ENCODE data around the gene MROH7. TPM values are rescaled to one million over a fixed set of nuclear protein-coding genes. Genes with fewer than 3 reads are reported as not detected.

MROH7 gene
- total RNA-seq, 1 experiment from 2014 or later: not detected

- DNase-seq (ENCODE audit: low spot score): no peak
Observed at GRCh38 chr1:54738244-54738643, 96.7 kb downstream of the MROH7 start.

GRCh38 chr1:54741531-54741930 lies 99.9 kb downstream of the MROH7 start:
- DNase-seq (ENCODE audit: low spot score): no peak

- no peak for DNase-seq (ENCODE audit: low spot score)
Observed at GRCh38 chr1:54742282-54742681, 100.7 kb downstream of the MROH7 start.

GRCh38 chr1:54743416-54744226 lies 102.0 kb downstream of the MROH7 start:
- DNase-seq (ENCODE audit: low spot score): no peak

- no peak for DNase-seq (ENCODE audit: low spot score)
Observed at GRCh38 chr1:54744696-54745095, 103.1 kb downstream of the MROH7 start.

GRCh38 chr1:54745274-54745673 lies 103.7 kb downstream of the MROH7 start:
- DNase-seq (ENCODE audit: low spot score): no peak

- no peak for DNase-seq (ENCODE audit: low spot score)
Observed at GRCh38 chr1:54745864-54746263, 104.3 kb downstream of the MROH7 start.

GRCh38 chr1:54748094-54748835 lies 106.7 kb downstream of the MROH7 start:
- DNase-seq (ENCODE audit: low spot score): no peak

DNA sequence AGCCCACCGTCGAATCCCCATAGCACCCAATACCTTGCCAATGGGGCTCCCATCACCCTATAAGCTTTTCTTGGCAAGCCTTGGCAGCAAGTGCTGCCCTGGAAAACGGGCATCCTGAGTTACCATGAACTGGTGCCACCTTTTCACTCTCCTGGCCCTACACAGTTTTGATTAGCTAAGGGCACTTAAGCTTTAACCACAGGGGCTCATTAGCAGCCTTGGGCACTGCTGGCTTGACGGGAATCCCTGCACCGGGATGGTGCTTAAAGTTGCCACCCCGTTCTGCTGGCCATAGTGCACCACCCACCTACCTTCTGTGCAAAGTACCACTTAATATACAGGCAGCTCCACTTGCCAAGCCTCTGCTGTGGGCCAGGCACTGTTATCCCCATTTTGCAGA lies 109.0 kb downstream of the MROH7 start:
- DNase-seq (ENCODE audit: low spot score): no peak

DNA sequence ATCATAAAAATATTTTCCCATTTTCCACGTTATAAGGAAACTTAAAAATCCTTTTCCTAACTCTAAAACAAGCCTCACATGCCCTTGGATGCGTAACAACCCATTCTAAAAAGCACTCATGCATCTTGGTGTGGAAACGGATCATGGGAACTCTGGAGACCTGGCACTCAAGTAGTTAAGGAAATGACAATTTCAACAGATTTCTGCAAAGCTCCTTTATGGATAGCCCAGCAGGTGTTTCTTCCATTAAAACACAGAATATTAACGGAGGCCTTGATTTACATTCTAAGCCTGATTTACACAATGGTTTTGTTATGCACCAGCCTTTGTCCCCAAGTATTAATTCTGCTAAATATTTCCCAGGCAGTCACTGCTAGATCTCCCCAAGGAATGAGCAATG lies 109.8 kb downstream of the MROH7 start:
- DNase-seq (ENCODE audit: low spot score): no peak

- DNase-seq (ENCODE audit: low spot score): no peak
Observed at GRCh38 chr1:54754045-54754444, 112.5 kb downstream of the MROH7 start.

DNA sequence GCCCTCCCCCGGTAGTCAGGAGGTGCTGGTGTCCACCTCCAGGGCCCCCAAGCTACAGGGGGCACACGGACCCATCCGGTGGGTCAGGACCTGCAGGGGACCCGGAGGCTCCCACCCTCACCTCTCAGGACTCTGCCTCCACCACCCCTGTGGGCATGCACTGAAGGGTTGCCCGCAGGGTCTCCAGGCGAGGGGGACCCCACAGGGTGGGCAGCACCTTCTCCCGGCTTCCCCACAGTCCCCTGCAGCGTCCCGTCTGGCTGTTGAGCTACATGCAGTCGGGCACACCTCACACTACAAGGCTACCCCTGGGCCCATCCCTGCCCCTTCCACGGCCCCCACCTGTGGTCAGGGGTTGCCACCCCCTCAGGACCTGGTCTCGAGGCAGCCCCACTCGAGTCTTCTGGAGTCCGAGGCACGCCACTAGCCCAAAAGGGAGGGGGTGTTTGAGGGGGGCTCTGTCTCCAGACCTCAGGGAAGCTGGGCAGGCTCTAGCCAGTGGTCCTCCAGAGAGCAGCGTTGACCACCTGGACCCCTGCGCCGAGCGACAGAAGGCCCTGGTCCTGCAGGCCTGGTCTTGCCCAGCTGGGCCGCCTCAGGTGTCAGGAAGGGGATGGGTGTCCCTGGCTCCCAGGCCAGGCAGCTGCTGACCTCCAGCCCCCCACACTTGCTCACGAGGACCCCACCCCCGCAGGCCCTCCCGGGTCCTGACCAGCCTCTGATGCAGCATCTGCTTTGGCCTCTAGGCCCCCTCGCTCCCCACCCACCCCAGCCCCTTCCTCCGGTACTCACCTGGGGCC lies 113.1 kb downstream of the MROH7 start:
- no peak for DNase-seq (ENCODE audit: low spot score)

DNA sequence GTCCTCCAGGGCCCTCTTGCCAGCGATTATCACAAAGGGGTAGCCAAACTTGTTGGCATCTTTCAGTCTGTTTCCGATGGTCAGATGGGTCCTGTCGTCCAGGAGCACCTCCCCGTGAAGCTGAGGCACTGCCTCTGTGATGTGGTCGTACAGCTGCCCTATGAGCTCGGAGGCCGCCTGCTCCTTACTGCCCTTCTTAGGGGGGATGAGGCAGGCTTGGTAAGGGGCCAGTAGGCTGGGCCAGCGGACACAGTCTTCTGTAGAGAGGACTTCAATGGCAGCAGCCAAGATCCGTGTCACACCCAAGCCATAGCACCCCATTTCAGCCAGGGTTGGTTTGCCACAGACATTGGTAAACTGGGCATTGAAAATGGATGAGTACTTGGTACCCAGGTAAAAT lies 116.2 kb downstream of the MROH7 start:
- no peak for DNase-seq (ENCODE audit: low spot score)

DNA sequence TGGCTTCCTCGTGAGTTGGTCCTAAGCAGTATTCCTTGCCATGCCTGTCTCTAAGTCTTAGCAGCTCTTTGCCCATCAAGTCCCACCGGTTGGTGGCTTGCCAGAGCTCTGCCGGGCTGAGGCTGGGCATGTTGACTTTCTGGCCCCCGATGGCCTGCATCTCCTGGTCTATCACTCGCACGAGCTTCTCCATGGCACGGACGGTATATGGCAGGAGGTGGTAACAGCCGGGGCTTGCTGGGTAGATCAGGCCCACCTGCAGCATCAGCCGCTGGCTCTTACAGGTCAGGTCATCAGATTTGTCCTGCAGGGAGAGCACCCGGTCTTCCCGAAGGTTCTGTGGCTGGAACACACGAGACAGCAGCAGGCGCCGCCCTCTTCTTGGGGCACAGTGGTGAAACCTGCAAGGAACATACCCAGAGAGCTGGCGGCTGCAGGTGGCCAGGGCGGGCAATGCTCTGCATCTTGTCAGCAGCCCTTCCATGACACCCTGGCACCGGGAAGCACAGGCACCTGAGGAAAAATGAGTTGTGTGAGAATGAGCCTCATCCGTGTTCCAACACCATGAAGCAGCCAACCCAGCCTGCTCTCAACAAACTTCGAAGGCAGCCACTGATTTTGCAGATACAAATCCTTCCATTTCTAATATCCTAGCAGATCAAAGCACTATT lies 117.2 kb downstream of the MROH7 start:
- no peak for DNase-seq (ENCODE audit: low spot score)

Other genes starting within 250 kb of the MROH7 start
- 14.1 and 19.4 TPM in 2 replicates for gene SSBP3, start 235.4 kb upstream of the MROH7 start, total RNA-seq (2014; rRNA removed; shearing (Covaris generic))
- gene ACOT11, start 93.6 kb upstream of the MROH7 start, total RNA-seq (2014; rRNA removed; shearing (Covaris generic)): 3.0 and 4.7 TPM in 2 replicates
- not detected in 2 replicates for gene FAM151A, start 18.3 kb upstream of the MROH7 start, total RNA-seq (2014; rRNA removed; shearing (Covaris generic))
- gene TTC4, start 74.1 kb downstream of the MROH7 start, total RNA-seq (2014; rRNA removed; shearing (Covaris generic)): 32.3 and 34.7 TPM in 2 replicates
- 4.1 and 6.7 TPM in 2 replicates for gene PARS2, start 122.7 kb downstream of the MROH7 start, total RNA-seq (2014; rRNA removed; shearing (Covaris generic))
- not detected in 2 replicates for gene TTC22, start 159.5 kb downstream of the MROH7 start, total RNA-seq (2014; rRNA removed; shearing (Covaris generic))
- 51.3 and 82.1 TPM in 2 replicates for gene DHCR24, start 245.4 kb downstream of the MROH7 start, total RNA-seq (2014; rRNA removed; shearing (Covaris generic))

Measured in A172 (cell line).